GM23248 (cell line): Measurements from ENCODE around the gene SETBP1.

Experiments
- EZH2 ChIP-seq: fragments of 200-600 bp; sonication (generic); IDR thresholded peaks from 2 replicates; pipeline ENCODE4 v1.6.1; 2018; ENCODE audit warnings: antibody characterized with exemption, mild to moderate bottlenecking; ENCODE audit not compliant: insufficient read depth, poor library complexity, severe bottlenecking
- EZH2phosphoT487 ChIP-seq: fragments of 200-600 bp; sonication (generic); IDR thresholded peaks from 2 replicates; pipeline ENCODE4 v1.6.1; 2018; ENCODE audit warnings: antibody characterized with exemption, moderate library complexity, mild to moderate bottlenecking, low read depth; ENCODE audit not compliant: insufficient read depth

GRCh38 chr18:44678725-44679055 lies 2.0 kb upstream of the SETBP1 start:
- TF ChIP-seq EZH2 (no peak), EZH2phosphoT487 (no peak)
